ENCODE results near the gene SLCO4A1.

Gene SLCO4A1

DNA sequence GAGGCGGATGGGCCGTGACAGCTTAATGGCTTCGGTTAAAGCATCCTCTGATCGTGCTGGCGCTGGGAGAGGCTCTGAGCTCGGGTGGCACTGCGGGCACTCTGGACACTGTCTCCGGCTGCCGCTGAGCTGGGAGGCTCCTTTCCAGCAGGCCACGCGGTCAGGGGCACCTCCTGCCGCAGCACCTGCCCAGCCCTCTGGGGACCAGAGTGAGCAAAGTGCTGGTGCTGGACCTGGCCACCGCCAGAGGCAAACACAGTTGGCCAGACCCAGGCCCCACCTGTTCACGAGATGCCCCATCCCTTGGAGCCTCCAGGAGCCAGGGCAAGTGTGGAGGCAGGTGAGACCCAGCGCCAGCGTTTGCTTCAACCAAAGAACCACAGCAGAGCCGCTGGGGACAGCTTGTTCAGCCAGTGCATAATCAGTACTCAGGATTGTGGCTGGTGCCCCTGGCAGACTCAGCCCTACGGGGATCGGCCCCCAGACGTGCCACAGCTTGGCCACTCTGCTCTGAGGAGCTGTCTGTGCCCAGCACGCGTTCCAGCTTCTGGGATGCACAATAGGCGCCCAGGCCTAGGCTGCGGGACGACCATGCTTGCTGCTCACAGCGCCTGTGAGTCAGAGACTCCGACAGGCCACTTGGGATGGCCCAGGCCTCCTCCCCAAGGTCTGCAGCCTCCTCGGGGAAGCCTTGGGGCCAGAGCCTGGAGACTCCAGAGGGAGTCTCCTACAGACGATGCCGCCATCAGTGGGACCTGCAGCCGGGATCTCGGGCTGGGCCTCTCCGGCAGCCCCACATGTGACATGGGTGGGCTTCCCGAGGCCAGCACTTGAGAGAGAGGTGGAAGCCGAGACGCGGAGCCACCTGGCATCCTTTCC lies 38.2 kb upstream of the SLCO4A1 start:
- peak; percentile 63 for ATAC-seq
- TF ChIP-seq OSR1 (CRISPR knock-in tag; IDR thresholded peaks at IDR 0.05) (no peak), ZC3H10 (CRISPR knock-in tag; IDR thresholded peaks at IDR 0.05) (no peak), TOX (CRISPR knock-in tag; IDR thresholded peaks at IDR 0.05; ENCODE audit: borderline replicate concordance) (no peak), ZFP30 (CRISPR knock-in tag; IDR thresholded peaks at IDR 0.05) (no peak), RARB (CRISPR knock-in tag; IDR thresholded peaks at IDR 0.05) (no peak), ZNF70 (CRISPR knock-in tag; IDR thresholded peaks at IDR 0.05) (no peak), BACH2 (CRISPR knock-in tag; IDR thresholded peaks at IDR 0.05; ENCODE audit: borderline replicate concordance) (no peak), ESRRG (CRISPR knock-in tag; IDR thresholded peaks at IDR 0.05) (no peak), ZNF565 (CRISPR knock-in tag; conservative IDR thresholded peaks at IDR 0.05; ENCODE audit: low read depth) (no peak), PPARA (CRISPR knock-in tag; IDR thresholded peaks at IDR 0.05; ENCODE audit: borderline replicate concordance) (no peak), ARNTL (CRISPR knock-in tag; IDR thresholded peaks at IDR 0.05; ENCODE audit: borderline replicate concordance, low read depth) (no peak), TCF4 (CRISPR knock-in tag; IDR thresholded peaks at IDR 0.05; ENCODE audit: borderline replicate concordance) (no peak), ZFP3 (CRISPR knock-in tag; IDR thresholded peaks at IDR 0.05) (no peak), CSDC2 (CRISPR knock-in tag; IDR thresholded peaks at IDR 0.05) (no peak)
- TF ChIP-seq, protein P1, sequence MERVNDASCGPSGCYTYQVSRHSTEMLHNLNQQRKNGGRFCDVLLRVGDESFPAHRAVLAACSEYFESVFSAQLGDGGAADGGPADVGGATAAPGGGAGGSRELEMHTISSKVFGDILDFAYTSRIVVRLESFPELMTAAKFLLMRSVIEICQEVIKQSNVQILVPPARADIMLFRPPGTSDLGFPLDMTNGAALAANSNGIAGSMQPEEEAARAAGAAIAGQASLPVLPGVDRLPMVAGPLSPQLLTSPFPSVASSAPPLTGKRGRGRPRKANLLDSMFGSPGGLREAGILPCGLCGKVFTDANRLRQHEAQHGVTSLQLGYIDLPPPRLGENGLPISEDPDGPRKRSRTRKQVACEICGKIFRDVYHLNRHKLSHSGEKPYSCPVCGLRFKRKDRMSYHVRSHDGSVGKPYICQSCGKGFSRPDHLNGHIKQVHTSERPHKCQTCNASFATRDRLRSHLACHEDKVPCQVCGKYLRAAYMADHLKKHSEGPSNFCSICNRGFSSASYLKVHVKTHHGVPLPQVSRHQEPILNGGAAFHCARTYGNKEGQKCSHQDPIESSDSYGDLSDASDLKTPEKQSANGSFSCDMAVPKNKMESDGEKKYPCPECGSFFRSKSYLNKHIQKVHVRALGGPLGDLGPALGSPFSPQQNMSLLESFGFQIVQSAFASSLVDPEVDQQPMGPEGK (CRISPR knock-in tag; IDR thresholded peaks at IDR 0.05; ENCODE audit: borderline replicate concordance) = no peak
- TF ChIP-seq, protein P2, sequence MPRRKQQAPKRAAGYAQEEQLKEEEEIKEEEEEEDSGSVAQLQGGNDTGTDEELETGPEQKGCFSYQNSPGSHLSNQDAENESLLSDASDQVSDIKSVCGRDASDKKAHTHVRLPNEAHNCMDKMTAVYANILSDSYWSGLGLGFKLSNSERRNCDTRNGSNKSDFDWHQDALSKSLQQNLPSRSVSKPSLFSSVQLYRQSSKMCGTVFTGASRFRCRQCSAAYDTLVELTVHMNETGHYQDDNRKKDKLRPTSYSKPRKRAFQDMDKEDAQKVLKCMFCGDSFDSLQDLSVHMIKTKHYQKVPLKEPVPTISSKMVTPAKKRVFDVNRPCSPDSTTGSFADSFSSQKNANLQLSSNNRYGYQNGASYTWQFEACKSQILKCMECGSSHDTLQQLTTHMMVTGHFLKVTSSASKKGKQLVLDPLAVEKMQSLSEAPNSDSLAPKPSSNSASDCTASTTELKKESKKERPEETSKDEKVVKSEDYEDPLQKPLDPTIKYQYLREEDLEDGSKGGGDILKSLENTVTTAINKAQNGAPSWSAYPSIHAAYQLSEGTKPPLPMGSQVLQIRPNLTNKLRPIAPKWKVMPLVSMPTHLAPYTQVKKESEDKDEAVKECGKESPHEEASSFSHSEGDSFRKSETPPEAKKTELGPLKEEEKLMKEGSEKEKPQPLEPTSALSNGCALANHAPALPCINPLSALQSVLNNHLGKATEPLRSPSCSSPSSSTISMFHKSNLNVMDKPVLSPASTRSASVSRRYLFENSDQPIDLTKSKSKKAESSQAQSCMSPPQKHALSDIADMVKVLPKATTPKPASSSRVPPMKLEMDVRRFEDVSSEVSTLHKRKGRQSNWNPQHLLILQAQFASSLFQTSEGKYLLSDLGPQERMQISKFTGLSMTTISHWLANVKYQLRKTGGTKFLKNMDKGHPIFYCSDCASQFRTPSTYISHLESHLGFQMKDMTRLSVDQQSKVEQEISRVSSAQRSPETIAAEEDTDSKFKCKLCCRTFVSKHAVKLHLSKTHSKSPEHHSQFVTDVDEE (CRISPR knock-in tag; IDR thresholded peaks at IDR 0.05) = no peak
- TF ChIP-seq, protein P3, sequence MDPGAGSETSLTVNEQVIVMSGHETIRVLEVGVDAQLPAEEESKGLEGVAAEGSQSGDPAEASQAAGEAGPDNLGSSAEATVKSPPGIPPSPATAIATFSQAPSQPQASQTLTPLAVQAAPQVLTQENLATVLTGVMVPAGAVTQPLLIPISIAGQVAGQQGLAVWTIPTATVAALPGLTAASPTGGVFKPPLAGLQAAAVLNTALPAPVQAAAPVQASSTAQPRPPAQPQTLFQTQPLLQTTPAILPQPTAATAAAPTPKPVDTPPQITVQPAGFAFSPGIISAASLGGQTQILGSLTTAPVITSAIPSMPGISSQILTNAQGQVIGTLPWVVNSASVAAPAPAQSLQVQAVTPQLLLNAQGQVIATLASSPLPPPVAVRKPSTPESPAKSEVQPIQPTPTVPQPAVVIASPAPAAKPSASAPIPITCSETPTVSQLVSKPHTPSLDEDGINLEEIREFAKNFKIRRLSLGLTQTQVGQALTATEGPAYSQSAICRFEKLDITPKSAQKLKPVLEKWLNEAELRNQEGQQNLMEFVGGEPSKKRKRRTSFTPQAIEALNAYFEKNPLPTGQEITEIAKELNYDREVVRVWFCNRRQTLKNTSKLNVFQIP (CRISPR knock-in tag; IDR thresholded peaks at IDR 0.05; ENCODE audit: borderline replicate concordance, low read depth) = no peak

DNA sequence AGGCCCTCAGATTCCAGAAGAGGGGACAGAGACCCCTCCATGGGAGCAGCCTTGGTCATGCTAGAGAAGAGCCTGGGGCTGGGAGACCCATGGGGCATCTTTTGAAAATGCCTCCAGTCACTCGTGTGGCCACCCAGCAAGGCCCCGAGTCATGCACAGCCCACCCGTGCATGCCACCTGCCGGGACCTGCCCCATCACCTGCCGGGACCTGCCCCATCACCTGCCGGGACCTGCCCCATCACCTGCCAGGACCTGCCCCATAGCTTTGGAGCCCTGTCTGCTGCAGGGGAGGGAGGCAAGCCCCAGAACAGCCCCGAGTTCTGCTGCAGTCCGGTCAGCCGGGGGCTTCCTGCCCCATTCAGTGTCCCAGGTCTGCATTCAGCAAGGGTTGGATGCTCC lies 37.5 kb upstream of the SLCO4A1 start:
- TF ChIP-seq RARB (CRISPR knock-in tag; IDR thresholded peaks at IDR 0.05) (no peak), ZNF70 (CRISPR knock-in tag; IDR thresholded peaks at IDR 0.05) (no peak), ZFP30 (CRISPR knock-in tag; IDR thresholded peaks at IDR 0.05) (no peak), OSR1 (CRISPR knock-in tag; IDR thresholded peaks at IDR 0.05) (no peak), TOX (CRISPR knock-in tag; IDR thresholded peaks at IDR 0.05; ENCODE audit: borderline replicate concordance) (no peak), ZC3H10 (CRISPR knock-in tag; IDR thresholded peaks at IDR 0.05) (no peak), SNAI2 (CRISPR knock-in tag; IDR thresholded peaks at IDR 0.05) (no peak), ISL1 (CRISPR knock-in tag; IDR thresholded peaks at IDR 0.05) (no peak), ZNF565 (CRISPR knock-in tag; conservative IDR thresholded peaks at IDR 0.05; ENCODE audit: low read depth) (no peak), PPARA (CRISPR knock-in tag; IDR thresholded peaks at IDR 0.05; ENCODE audit: borderline replicate concordance) (no peak), BACH2 (CRISPR knock-in tag; IDR thresholded peaks at IDR 0.05; ENCODE audit: borderline replicate concordance) (no peak)
- TF ChIP-seq, protein P4, sequence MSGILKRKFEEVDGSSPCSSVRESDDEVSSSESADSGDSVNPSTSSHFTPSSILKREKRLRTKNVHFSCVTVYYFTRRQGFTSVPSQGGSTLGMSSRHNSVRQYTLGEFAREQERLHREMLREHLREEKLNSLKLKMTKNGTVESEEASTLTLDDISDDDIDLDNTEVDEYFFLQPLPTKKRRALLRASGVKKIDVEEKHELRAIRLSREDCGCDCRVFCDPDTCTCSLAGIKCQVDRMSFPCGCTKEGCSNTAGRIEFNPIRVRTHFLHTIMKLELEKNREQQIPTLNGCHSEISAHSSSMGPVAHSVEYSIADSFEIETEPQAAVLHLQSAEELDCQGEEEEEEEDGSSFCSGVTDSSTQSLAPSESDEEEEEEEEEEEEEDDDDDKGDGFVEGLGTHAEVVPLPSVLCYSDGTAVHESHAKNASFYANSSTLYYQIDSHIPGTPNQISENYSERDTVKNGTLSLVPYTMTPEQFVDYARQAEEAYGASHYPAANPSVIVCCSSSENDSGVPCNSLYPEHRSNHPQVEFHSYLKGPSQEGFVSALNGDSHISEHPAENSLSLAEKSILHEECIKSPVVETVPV (CRISPR knock-in tag; IDR thresholded peaks at IDR 0.05) = no peak
- TF ChIP-seq, protein P3 (CRISPR knock-in tag; IDR thresholded peaks at IDR 0.05; ENCODE audit: borderline replicate concordance, low read depth) = no peak
- TF ChIP-seq, protein P1 (CRISPR knock-in tag; IDR thresholded peaks at IDR 0.05; ENCODE audit: borderline replicate concordance) = no peak

More for the DNA sequence above, 37.5 kb upstream of the SLCO4A1 start:
- ATAC-seq = no peak
